ENCODE data around the gene TOR4A. TPM values are rescaled to one million over a fixed set of nuclear protein-coding genes. Genes with fewer than 3 reads are reported as not detected.

The TOR4A gene
- total and polyA plus RNA-seq, 3 donors from 2014 or later, result 2.1 to 4.5 (median 3.4) TPM

DNA sequence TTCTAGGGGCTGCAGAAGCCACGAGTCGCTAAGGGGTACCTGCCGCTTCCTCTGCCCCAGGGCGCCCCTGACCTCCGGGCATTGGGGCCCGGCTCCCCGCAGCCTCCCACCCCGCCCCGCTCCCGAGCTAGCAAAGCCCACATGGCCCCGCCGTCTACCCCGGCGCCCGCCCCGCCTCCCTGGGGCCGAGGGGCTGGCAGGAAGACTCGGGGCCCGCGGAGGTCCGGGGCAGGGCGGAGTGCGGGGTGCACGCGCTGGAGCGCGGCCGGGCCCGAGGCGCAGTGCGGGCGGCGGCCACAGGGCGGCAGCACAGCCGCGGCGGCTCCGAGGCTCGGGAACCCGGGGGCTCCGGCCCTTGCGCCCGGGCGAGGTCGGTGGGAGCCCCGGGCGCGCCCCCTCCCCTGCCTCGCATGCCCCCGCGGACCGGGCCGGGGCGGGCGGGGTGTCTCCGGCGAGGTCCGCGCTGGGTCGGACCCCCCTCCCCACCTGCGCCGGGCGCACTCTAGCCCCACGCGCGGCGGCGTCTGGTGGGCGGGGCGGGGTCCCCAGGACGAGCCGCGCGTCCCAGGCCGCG is 17.8 kb downstream of the TOR4A start:
- Histone ChIP-seq H3K4me3 (peak overlapping the region; percentile 4 to 37), H3K4me1 (peaks cover 13% of the 10 kb centered on the region), H3K27me3 (no peaks in the 10 kb centered on the region), H3K9me3 (no peaks in the 10 kb centered on the region), H3K36me3 (ENCODE audit: low read depth, missing control alignments) (no peaks in the 10 kb centered on the region), H3K27ac (no peak overlapping the region)
- no peak for DNase-seq
- intact Hi-C loops (cut with DNase I; ENCODE audit: low total_unique reads), result no loop called here
- no peak for TF ChIP-seq POLR2A (IDR thresholded peaks at IDR 0.05)
- TF ChIP-seq, protein P1, sequence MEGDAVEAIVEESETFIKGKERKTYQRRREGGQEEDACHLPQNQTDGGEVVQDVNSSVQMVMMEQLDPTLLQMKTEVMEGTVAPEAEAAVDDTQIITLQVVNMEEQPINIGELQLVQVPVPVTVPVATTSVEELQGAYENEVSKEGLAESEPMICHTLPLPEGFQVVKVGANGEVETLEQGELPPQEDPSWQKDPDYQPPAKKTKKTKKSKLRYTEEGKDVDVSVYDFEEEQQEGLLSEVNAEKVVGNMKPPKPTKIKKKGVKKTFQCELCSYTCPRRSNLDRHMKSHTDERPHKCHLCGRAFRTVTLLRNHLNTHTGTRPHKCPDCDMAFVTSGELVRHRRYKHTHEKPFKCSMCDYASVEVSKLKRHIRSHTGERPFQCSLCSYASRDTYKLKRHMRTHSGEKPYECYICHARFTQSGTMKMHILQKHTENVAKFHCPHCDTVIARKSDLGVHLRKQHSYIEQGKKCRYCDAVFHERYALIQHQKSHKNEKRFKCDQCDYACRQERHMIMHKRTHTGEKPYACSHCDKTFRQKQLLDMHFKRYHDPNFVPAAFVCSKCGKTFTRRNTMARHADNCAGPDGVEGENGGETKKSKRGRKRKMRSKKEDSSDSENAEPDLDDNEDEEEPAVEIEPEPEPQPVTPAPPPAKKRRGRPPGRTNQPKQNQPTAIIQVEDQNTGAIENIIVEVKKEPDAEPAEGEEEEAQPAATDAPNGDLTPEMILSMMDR (IDR thresholded peaks at IDR 0.05), result peak; percentile 46 to 90 (median 57)
- WGBS, 2 donors, result 3% methylated on average over 41 of the region's 76 CpGs; no CpG with 5 or more reads in 1 of the 2 donors

DNA sequence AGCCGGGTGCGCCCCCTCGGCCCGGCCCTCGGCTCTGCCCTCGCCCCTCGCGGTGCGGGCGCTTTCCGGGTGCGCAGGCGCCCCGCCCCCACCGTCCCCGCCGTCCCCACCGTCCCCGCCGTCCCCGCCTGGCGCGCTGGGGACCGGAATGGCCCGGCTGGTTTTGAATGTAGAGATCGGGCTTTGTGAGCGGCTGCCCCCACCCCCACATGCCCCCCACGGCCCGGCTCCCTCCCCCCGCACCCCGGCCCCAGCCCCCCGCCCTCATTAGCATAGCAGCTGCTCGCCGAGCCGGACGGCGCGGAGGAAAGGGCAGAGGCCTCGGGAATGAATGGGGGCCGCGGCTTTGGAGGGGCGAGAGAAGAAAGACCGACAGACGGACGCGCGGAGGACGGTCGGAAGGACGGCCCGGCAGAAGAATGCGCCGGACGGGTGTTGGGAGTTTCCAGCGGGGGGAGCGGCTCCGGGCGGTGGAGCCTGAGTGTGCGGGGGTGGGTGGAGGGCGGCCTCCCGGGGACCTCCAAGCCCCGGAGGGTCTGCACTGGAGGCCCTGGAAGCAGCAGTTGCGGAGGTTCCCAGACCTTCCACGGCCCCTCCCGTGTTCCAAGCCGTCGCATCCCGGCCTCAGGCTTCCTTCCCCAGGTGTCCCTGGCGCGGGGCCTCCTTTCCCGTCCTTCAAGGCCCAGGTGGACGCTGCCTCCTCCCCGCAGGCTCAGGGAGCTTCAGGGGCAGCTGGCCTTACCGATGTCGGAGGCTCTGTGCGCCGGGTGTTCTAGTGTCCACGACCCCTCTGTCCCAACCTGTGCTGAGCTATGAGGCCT is 18.5 kb downstream of the TOR4A start:
- 7% methylated on average over 26 to 47 of the region's 78 CpGs for WGBS, 2 donors
- Histone ChIP-seq H3K27me3 (no peaks in the 10 kb centered on the region), H3K9me3 (no peaks in the 10 kb centered on the region), H3K4me3 (peak overlapping the region; percentile 37 to 45), H3K27ac (peak overlapping the region; percentile 15 to 52), H3K36me3 (ENCODE audit: low read depth, missing control alignments) (no peaks in the 10 kb centered on the region), H3K4me1 (peaks cover 13% of the 10 kb centered on the region)
- intact Hi-C loops (cut with DNase I; ENCODE audit: low total_unique reads), result no loop called here
- TF ChIP-seq, protein P1 (IDR thresholded peaks at IDR 0.05), result no peak
- TF ChIP-seq POLR2A (IDR thresholded peaks at IDR 0.05), result no peak
- DNase-seq, result no peak

DNA sequence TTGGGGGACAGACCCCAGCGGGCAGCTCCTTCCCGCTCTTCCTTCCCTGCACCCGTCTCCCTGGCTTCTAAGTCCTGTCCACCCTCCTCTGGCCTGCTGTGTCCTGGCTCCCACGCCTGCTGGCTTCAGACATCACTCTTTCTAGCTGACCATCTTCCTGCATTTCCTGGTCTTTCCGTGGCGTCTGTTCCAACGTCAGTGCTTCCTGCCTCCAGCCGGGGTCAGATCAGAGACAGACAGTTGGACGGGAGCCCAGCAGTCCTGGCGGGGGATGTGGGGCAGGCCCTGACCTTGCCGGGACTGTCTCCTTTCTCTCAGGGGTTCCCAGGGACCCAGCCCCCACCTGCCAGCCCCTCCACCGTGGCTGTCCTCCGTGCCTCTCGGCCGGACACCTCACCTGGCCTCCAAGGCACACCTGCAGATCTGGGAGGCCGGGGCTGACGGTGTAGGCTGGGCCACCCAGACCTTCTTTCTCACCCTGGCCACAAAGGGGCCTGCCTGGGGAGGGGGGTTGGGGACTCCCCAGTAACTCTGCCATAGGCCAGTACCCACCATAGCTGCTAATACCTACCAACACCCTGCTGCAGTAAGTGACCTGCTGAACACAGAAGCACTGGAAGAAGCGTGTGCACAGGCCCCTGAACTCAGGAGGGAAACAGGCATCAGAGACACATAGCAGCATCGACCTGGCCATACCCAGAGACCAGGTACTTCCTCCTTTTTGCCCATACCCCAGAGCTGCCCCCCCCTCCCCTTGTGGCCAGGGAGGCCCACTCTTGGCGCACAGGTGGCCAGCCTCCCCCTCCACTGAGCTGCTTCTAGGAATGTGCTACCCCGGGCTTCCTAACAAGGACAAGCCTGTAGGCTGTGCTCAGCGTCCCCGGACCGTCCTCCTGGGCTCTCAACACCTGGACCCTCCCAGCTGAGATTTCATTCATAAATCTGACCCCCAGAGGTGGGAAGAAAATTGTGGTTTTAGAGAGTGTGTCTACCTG is 19.4 kb downstream of the TOR4A start:
- Histone ChIP-seq H3K27me3 (no peaks in the 10 kb centered on the region), H3K4me1 (peaks cover 13% of the 10 kb centered on the region), H3K27ac (peak overlapping the region; percentile 15 to 52), H3K4me3 (peak overlapping the region in 1 of 2 donors; percentile 45), H3K9me3 (no peaks in the 10 kb centered on the region), H3K36me3 (ENCODE audit: low read depth, missing control alignments) (no peaks in the 10 kb centered on the region)
- 45 to 46% methylated on average over 22 to 24 of the region's 24 CpGs for WGBS, 2 donors
- peak; percentile 73 for DNase-seq
- TF ChIP-seq, protein P1 (IDR thresholded peaks at IDR 0.05), result no peak
- no peak for TF ChIP-seq POLR2A (IDR thresholded peaks at IDR 0.05)
- intact Hi-C loops (cut with DNase I; ENCODE audit: low total_unique reads), result no loop called here

DNA sequence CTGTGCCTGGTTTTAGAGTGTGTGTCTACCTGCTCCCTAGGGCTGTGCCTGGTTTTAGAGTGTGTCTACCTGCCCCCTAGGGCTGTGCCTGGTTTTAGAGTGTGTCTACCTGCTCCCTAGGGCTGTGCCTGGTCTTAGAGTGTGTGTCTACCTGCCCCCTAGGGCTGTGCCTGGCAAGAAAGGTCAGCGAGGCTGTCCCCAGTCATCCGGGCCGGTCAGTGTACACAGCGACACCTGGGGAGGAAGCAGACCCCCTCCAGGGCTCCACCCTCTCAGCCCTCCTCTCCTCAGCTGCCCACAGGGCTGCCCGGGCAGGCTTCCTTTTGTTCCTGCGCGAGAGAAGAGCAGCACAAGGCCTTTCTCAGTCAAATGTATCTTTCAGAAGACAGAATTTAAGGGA is 20.4 kb downstream of the TOR4A start:
- Histone ChIP-seq H3K4me3 (no peak overlapping the region), H3K27me3 (no peaks in the 10 kb centered on the region), H3K4me1 (peaks cover 18% of the 10 kb centered on the region), H3K36me3 (ENCODE audit: low read depth, missing control alignments) (no peaks in the 10 kb centered on the region), H3K9me3 (no peaks in the 10 kb centered on the region), H3K27ac (no peak overlapping the region)
- no peak for DNase-seq
- WGBS, 2 donors, result 75 to 94% methylated on average over 3 to 7 of the region's 7 CpGs
- intact Hi-C loops (cut with DNase I; ENCODE audit: low total_unique reads), result no loop called here
- TF ChIP-seq, protein P1 (IDR thresholded peaks at IDR 0.05), result no peak
- no peak for TF ChIP-seq POLR2A (IDR thresholded peaks at IDR 0.05)
